ENCODE measurements around the gene PNO1.

The PNO1 gene

GRCh38 chr2:68182902-68183301 lies 25.2 kb downstream of the PNO1 start:
- H3K9me3 ChIP-seq: no peaks in the 10 kb centered on the region
- H3K27me3 ChIP-seq: no peaks in the 10 kb centered on the region
- H3K4me3 ChIP-seq (ENCODE audit: low read depth, low read length): no peak overlapping the region
- H3K4me1 ChIP-seq: no peaks in the 10 kb centered on the region
- TF ChIP-seq CTCF (IDR thresholded peaks at IDR 0.05; ENCODE audit: low read depth, low read length): no peak
- peaks cover 6% of the 10 kb centered on the region; the same call in 1 of the 2 replicates for H3K36me3 ChIP-seq
- DNase-seq: no peak

GRCh38 chr2:68185541-68186164 lies 28.0 kb downstream of the PNO1 start:
- peak; percentile 71 for TF ChIP-seq CTCF (IDR thresholded peaks at IDR 0.05; ENCODE audit: low read depth, low read length)
- DNase-seq: peak; percentile 64
- Histone ChIP-seq H3K27me3 (no peaks in the 10 kb centered on the region), H3K36me3 (peaks cover 3% of the 10 kb centered on the region; the same call in 1 of the 2 replicates), H3K4me3 (ENCODE audit: low read depth, low read length) (no peak overlapping the region), H3K4me1 (no peaks in the 10 kb centered on the region), H3K9me3 (no peaks in the 10 kb centered on the region)

DNA sequence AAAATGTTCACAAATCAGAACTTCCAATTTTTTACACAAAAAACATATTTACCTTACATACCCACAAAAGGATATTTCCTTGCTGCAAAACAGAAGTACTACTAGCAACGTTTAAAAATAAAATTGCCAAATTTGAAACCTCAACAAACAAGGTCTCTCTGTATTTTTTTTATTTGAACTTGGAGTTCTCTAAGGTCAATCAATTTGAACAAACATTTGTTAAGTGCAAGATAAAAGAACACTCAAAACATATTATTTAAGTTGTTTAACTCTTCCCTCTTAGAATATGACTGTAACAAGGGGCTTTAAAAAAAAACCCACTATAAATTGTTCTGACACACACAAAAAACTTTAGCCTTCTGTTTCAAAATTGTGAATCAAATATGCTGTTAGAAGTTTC lies 29.6 kb downstream of the PNO1 start:
- Histone ChIP-seq H3K4me1 (no peaks in the 10 kb centered on the region), H3K27me3 (no peaks in the 10 kb centered on the region), H3K9me3 (no peaks in the 10 kb centered on the region), H3K4me3 (ENCODE audit: low read depth, low read length) (no peak overlapping the region), H3K36me3 (peaks cover 3% of the 10 kb centered on the region; the same call in 1 of the 2 replicates)
- no peak for DNase-seq
- no peak for TF ChIP-seq CTCF (IDR thresholded peaks at IDR 0.05; ENCODE audit: low read depth, low read length)

GRCh38 chr2:68188831-68189230 lies 31.1 kb downstream of the PNO1 start:
- H3K4me1 ChIP-seq: no peaks in the 10 kb centered on the region
- no peak for TF ChIP-seq CTCF (IDR thresholded peaks at IDR 0.05; ENCODE audit: low read depth, low read length)
- no peaks in the 10 kb centered on the region for H3K9me3 ChIP-seq
- no peak overlapping the region for H3K4me3 ChIP-seq (ENCODE audit: low read depth, low read length)
- H3K27me3 ChIP-seq: no peaks in the 10 kb centered on the region
- no peak for DNase-seq
- H3K36me3 ChIP-seq: peaks cover 3% of the 10 kb centered on the region; the same call in 1 of the 2 replicates

GRCh38 chr2:68189991-68190784 lies 32.5 kb downstream of the PNO1 start:
- Histone ChIP-seq H3K4me3 (ENCODE audit: low read depth, low read length) (no peak overlapping the region), H3K4me1 (no peaks in the 10 kb centered on the region), H3K27me3 (no peaks in the 10 kb centered on the region), H3K9me3 (no peaks in the 10 kb centered on the region), H3K36me3 (peaks cover 3% of the 10 kb centered on the region; the same call in 1 of the 2 replicates)
- no peak for TF ChIP-seq CTCF (IDR thresholded peaks at IDR 0.05; ENCODE audit: low read depth, low read length)
- DNase-seq: no peak

Measured in BE2C (cell line).